GM04504 (cell line): Measurements from ENCODE around the gene RPL36.
"Not testable (repeated sequence)": the region's sequence is repeated elsewhere in the genome, so short reads cannot be mapped to it uniquely, and the experiment has no call there.

Experiments
- DNase-seq: peaks from one replicate; pipeline ENCODE4 v3.0.0-alpha.2; 2012; ENCODE audit warnings: low read depth

RPL36 gene

DNA sequence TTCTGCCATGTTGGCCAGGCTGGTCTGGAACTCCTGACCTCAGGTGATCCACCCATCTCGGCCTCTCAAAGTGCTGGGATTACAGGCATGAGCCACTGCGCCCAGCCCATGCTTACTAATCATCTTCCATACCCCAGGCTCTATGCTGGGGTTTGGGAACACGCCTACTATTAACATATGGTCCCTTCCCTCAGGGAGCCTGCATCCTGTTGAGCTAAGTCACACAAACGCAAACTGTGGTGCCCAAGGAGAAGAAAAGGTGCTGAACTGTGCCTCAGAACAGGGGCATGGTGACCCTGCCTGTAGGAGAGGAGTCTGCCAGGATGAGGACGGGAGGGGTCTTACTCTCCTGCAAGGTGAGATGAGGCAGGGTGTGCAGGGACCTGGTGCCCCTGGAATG lies 15.4 kb upstream of the RPL36 start:
- DNase-seq, result no peak

GRCh38 chr19:5676105-5676771 lies 13.9 kb upstream of the RPL36 start:
- DNase-seq, result no peak

DNA sequence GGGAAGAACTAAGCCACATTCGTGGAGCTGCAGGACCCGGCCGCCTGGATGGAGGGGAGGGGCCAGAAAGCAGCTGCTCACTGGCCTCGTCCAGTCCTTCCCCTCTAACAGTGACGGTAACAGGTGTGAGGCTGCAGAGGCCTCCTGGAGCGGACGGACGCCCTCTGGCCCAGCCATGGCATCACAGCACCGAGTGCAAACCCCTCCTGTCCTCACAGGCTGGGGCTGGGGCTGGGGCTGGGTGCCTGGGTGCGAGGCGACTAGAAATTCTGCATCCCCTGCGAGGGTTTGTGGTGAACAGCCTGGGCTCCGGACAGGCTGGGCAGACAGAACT lies 13.4 kb upstream of the RPL36 start:
- DNase-seq, result no peak

DNA sequence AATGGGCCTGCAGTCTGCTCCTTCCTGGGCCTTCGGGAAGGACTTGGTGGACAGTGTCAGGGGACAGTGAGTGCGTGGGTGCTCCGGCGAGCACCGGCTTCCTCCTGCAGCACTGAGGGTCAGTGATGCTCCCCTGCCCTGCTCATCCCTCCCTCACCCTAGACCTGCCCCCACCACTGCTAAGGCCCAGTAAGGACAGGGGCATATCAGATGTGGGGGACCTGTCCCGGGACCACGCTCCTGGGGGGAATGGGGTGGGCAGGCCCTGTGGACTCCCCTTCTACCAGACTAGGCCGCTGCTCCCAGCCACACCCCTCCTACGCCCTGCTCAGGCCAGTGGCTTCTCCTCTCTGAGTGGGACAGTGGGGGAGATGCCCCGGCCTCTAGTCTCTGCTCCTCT lies 13.0 kb upstream of the RPL36 start:
- no peak for DNase-seq

DNA sequence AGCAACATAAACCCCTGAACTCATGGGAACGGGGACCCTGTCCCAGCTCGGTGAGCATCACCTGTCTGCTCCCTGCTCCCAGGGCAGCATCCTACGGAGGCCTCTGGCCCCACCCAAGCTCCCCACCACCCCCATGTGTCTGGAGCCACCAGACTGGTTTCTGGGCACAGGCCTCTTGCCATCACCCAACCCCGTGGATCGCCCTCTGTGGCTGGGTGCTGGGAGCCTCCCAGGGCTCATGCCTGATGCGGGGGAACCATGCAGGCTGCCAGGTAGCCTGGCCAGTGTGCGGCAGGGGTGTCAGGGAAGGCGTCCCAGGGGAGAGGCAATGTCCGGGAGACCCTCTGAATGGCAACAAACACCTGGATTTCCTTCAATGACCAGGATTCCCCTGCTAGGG lies 12.5 kb upstream of the RPL36 start:
- DNase-seq, result no peak

DNA sequence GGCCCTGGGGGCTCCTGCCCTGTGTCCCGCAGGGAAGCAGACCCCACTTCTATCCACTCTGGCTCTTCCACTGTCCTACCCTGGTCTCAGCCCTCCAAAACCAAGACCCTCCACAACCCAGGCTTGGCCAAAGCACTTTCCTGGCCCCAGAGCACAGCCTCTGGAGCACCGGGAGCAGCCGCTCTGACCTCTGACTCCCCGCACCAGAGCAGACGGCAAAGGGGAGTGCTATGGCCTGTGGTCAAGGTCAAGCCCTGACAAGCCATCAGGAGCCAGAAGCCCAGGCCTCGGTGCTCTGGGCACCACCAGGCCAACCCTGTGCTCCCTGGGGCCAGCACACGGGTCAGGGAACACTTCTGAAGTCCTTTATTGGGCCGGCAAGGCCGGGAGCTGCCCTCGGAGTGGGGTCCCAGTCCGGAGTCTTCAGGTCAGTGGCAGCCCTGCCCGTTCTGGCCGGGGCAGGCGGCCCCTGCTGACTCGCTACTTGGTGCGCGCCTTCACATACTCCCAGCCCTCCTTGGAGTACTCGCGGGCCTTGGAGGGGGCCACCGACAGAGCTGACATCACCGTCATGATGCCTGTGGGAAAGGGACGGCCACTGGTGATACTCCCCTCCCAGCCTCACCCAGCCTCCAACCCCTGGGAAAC lies 11.9 kb upstream of the RPL36 start:
- no peak for DNase-seq

DNA sequence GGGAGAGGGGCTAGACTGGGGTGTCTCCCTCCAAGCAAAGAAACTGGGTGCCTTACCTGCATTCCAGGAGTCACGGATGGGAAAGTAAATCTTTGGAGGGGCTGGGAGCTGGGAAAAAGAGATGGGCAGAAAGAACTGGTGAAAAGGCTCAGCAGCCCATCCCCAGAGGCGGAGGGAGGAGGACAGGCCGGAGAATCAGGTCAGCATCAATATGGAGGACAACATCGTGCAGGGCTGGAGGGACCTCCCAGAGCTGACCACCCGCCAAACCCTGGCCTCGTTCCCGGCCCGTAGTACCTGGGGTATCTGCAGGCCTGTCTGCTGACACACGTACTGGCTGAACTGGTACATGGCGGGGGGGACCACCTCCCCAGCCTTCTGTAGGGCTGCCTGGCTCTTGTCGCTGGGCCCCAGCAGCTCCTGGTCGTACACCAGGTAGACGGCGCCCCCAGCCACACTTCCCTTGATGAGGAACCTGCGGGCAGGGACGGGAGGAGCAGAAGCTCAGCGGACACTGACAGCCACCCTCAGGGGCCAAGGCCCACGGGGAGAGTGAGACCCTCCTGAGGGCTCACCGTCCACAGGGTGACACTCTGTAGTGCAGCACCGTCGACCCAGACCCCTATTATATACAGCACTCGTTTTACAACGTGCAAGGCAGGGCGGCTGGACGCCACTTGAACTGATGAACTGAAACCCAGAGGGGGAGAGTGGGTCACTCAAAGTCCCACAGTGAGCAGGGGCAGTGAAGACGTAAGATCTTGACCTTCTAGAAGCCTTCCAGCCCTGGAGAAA lies 10.6 kb upstream of the RPL36 start:
- DNase-seq, result no peak

- DNase-seq, result no peak
Measured at GRCh38 chr19:5680084-5680436, 10.0 kb upstream of the RPL36 start.

DNA sequence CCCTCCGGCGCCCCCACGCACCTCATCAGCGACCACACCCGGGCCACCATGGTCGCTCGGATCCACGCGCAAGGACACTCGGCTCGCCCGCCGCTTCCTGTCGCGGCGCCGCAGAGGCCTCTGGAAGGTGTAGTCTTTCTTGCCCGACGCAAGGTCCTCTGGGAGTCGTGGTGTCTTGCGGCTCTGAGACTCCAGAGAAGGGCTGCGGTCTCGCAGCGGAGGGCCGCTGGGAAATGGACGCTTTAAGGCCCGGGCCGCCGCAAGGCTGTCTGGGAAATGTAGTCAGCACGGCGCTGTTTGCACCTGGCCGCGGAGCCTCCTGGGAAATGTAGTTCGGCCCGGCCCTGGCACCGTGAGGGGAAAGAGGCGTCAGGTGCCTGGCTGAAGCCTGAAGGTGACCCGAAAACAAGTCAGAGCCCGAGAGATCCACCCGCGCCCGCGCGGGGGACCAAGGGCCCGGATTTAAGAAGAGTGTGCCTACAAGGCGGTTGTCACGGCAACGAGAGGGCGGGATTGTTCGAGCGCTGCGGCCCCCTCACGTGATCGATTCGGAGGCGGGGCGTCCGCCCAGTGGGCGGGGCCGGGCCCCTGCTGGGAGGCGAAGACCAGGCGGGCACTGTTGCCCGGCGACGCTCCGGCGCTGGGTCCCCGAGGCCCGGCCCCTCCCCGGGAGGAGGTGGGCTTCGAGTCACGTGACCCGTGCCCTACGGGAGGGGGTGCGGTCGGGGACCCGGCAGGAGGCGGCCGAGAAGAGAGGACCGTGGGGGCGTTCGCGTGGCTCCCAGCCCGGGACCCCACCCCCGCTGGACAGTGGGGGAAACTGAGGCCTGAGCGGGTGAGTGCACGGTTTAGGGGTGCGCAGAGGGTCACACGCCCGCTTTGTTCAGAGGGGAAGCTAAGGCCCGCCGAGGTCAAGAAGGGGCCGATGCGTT lies 9.4 kb upstream of the RPL36 start, which contains the start of the genes HSD11B1L and MICOS13:
Gene HSD11B1L, plus strand, starts transcription at position 591 of the 932 bp plus-strand sequence. CDS start 3,806 bp downstream, outside the sequence.
Gene MICOS13, minus strand, starts transcription at position 80 of the 932 bp plus-strand sequence. Its CDS starts 30 bp downstream, at position 50.
- peak; percentile 98 for DNase-seq

DNA sequence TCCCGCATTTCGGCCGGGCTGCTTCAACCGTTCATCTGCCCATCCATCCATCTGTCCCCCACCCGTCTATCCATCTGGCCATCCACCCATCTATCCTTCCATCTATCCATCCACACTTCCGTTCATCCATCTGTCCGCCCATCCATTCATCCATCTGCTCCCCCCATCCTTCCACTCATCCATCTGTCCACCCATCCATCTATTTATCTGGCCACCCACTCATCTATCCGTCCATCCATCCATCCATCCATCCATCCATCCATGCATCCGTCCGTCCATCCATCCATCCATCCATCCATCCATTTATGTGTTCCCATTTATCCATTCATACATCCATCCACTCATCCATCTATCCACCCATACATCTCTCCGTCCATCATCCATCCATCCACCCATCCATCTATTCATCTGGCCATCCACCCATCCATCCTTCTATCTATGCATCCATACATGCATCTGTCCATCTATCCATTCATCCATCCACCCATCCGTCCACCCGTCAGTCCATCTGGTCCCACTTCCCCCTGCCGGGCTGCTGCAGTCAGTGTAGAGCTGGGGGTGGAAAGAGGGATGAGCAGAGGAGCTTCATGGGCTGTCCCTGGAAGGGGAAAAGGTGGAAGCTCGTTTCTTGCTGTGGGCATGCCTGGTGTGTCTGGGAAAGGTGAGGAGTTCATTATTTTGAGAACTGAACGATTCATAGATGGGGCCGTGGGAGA lies 8.5 kb upstream of the RPL36 start:
- no peak for DNase-seq

DNA sequence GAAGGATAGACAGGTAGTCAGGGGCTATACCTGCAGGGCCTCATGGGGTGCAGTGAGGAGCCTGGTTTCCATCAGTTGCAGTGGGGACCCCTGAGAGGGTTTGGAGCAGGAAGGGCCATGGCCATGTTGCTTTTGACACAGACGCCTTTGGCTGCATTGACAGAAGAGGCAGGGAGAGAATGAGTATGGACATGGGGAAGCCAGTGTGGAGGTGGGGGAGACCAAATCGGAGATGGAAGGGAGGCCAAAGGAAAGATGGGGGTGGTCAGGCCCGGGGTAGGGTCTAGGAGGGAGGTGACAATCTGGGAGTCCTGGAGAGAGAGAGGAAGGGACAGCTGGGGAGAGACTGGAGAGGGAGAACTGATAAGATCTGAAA lies 8.0 kb upstream of the RPL36 start:
- no peak for DNase-seq

- DNase-seq, result no peak
Measured at GRCh38 chr19:5683177-5683886, 6.8 kb upstream of the RPL36 start.

DNA sequence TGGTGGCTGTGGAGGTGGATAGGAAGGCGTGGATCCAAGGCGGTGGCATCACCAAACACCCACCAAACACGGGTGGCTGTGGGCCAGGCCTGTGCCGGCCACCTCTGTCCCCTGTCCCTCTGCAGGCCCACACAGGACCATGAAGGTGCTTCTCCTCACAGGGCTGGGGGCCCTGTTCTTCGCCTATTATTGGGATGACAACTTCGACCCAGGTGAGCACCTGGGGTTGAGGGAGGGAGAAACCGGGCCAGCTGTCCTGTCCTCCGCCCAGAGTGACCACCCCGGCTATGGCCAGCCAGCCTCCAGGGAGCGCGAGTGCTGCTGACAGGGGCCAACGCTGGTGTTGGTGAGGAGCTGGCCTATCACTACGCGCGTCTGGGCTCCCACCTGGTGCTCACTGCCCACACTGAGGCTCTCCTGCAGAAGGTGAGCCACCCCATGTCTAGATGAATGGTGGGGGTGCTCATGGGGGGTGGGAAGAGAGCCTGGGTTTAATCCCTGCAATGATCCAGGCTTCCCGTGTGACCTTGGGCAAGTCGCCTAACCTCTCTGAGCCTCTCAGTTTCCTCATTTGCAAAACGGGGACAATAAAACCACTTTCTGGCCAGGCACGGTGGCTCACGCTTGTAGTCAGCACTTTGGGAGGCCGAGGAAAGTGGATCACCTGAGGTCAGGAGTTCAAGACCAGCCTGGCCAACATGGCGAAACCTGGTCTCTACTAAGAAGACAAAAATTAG lies 5.2 kb upstream of the RPL36 start:
- no peak for DNase-seq

- DNase-seq, result no peak
Measured at GRCh38 chr19:5686326-5686646, 3.8 kb upstream of the RPL36 start.

DNA sequence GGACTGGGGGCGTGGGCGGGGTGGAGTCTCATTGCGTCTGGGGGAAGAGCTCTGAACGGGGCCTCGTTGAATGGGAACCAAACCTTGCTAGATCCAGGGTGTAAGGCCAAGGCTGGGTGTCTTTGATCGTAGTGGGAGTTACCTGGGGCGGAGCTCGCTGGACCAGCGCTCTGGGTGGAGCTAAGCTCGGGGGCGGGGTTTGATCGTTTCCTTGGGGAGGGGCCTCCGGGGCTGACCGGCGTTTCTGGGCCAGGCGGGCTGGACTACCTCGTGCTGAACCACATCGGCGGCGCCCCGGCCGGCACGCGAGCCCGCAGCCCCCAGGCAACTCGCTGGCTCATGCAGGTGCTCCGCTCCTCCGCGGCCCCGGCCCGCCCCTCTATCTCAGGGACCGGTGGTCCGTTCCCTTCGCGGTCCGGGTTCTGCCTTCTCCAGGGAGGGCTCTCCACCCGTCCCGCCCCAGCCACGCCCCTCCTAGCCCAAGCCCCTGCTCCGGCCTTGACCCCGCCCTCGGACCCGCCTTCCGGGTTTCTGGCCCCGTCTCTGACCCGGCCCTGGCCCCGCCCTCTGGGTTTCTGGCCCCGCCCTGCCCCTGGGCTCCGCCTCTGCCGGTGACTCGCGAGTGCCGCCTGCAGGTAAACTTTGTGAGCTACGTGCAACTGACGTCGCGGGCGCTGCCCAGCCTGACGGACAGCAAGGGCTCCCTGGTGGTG lies 3.3 kb upstream of the RPL36 start:
- DNase-seq, result peak; percentile 81

DNA sequence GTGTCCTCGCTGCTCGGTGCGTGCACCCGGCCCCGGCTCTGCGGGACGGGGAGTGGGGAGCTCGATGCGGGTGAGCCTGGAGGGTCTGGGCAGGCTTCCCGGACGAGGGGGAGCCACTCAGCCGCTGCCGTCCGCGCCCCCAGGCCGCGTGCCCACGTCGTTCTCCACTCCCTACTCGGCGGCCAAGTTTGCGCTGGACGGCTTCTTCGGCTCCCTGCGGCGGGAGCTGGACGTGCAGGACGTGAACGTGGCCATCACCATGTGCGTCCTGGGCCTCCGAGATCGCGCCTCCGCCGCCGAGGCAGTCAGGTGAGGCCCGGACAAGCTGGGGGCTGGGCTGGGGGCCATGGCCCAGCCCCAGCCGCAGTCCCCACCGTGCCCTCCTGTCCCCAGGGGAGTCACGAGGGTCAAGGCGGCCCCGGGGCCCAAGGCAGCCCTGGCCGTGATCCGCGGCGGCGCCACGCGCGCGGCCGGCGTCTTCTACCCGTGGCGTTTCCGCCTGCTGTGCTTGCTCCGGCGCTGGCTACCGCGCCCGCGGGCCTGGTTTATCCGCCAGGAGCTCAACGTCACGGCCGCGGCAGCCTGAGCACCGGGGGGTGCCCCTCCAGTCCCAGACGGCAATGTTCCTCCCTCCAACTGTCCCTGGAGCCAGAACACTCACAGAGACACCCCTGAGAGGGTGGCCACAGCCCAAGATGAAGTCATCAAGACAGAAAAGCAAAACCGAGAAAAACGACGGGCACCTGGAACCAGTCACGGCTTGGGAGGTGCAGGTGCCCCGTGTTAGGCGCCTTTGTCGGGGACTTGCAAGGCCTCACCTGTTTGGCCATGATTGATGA lies 2.5 kb upstream of the RPL36 start:
- DNase-seq, result no peak

DNA sequence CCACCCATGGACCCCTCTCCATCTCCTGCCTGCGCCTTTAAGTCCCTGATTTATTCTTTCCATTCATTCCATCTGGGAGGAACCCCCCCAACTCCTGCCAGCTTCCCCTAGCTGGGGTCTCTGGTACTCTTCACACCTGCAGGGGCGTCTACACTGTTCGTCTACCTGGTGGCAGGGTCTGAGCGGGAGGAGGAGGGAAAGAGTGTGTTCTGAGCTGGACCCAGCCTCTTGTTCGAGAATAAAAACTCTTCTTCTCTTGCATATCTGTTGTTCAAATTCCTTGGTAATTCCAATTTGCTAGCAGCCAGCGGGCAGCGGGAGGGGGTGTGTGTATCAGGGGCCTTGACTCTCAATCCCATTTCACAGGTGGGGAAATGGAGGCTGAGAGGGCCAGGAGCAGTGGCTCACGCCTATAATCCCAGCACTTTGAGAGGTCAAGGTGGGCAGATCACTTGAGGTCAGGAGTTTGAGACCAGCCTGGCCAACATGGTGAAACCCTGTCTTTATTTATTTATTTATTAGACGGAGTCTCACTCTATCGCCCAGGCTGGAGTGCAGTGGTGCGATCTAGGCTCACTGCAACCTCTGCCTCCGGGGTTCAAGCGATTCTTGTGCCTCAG lies 1.7 kb upstream of the RPL36 start:
- DNase-seq, result not testable (repeated sequence)
